SK-N-SH (cell line): ENCODE measurements around the gene DROSHA. TPM values are rescaled to one million over a fixed set of nuclear protein-coding genes. Genes with fewer than 3 reads are reported as not detected.

ENCODE experiments used
- CTCF ChIA-PET: fragments of 300-600, 350-600 bp; formaldehyde crosslinking; extraction: SDS; loops from one replicate; lab custom pipeline; 2021; lab: Yijun Ruan, JAX
- POLR2A ChIA-PET: fragments of 350-600 bp; sonication (Branson Sonifier 250); formaldehyde crosslinking; extraction: SDS; loops from one replicate; lab custom pipeline; 2020; ENCODE audit warnings: antibody characterized with exemption, inconsistent platforms; lab: Yijun Ruan, JAX
- DNase-seq: peaks from one replicate; pipeline ENCODE4 v3.0.0; 2012
- H2AFZ ChIP-seq: fragments of 200-600 bp; sonication (generic); 2 replicates; pipeline ENCODE4 v1.8.1; 2016; ENCODE audit warnings: antibody characterized with exemption, mild to moderate bottlenecking, low read depth
- H3F3A ChIP-seq: fragments of 200-600 bp; sonication (generic); replicated peaks from 2 replicates; pipeline ENCODE3; 2016; ENCODE audit warnings: antibody characterized with exemption, mild to moderate bottlenecking; ENCODE audit not compliant: insufficient read depth
- H3K27ac ChIP-seq, 2 experiments: fragments of 200-500 bp in 1 of 2; fragments of 200-600 bp in 1 of 2; sonication (Bioruptor generic) in 1 of 2; sonication (generic), shearing (Covaris generic) in 1 of 2; 2 replicates each; pipeline versions ENCODE4 v1.5.1 to v1.6.1; 2014 to 2016; ENCODE audit warnings: low read depth in 2 of 2, inconsistent platforms in 1 of 2, low read length in 1 of 2, mild to moderate bottlenecking in 1 of 2, mixed read lengths in 1 of 2
- H3K27me3 ChIP-seq: fragments of 200-600 bp; sonication (generic), shearing (Covaris generic); 2 replicates; pipeline ENCODE4 v1.6.1; 2016; ENCODE audit warnings: mixed run types; ENCODE audit not compliant: insufficient read depth
- H3K36me3 ChIP-seq, 2 experiments: fragments of 200-500 bp in 1 of 2; fragments of 200-600 bp in 1 of 2; sonication (Bioruptor generic) in 1 of 2; sonication (generic) in 1 of 2; replicated peaks in 1 of 2; 2 replicates each; pipeline versions ENCODE3 to v1.5.1; 2014 to 2016; ENCODE audit warnings: low read length in 1 of 2, mild to moderate bottlenecking in 1 of 2; ENCODE audit not compliant: insufficient read depth in 2 of 2, control insufficient read depth in 1 of 2
- H3K4me1 ChIP-seq, 2 experiments: fragments of 200-500 bp in 1 of 2; fragments of 200-600 bp in 1 of 2; sonication (Bioruptor generic) in 1 of 2; sonication (generic), shearing (Covaris generic) in 1 of 2; 2 replicates each; pipeline versions ENCODE4 v1.5.1 to v1.6.1; 2014 to 2016; ENCODE audit warnings: low read depth in 1 of 2, low read length in 1 of 2, mixed run types in 1 of 2; ENCODE audit not compliant: insufficient read depth in 2 of 2, control insufficient read depth in 1 of 2
- H3K4me2 ChIP-seq: fragments of 200-600 bp; sonication (generic), shearing (Covaris generic); 2 replicates; pipeline ENCODE4 v1.6.1; 2017; ENCODE audit warnings: mixed run types
- H3K4me3 ChIP-seq, 2 experiments: fragments of 200-500 bp in 1 of 2; fragments of 200-600 bp in 1 of 2; sonication (Bioruptor generic) in 1 of 2; sonication (generic), shearing (Covaris generic) in 1 of 2; 2 replicates each; pipeline versions ENCODE4 v1.5.1 to v1.8.1; 2014 to 2016; ENCODE audit warnings: low read depth in 2 of 2, inconsistent platforms in 1 of 2, low read length in 1 of 2, mild to moderate bottlenecking in 1 of 2, mixed read lengths in 1 of 2, moderate library complexity in 1 of 2
- H3K79me2 ChIP-seq: fragments of 200-600 bp; sonication (generic); 2 replicates; pipeline ENCODE4 v1.8.1; 2017; ENCODE audit warnings: mild to moderate bottlenecking; ENCODE audit not compliant: insufficient read depth
- H3K9ac ChIP-seq: fragments of 200-600 bp; sonication (generic); 2 replicates; pipeline ENCODE4 v1.6.1; 2017; ENCODE audit warnings: mixed run types
- H3K9me2 ChIP-seq: fragments of 200-600 bp; sonication (generic); 2 replicates; pipeline ENCODE4 v1.6.1; 2017; ENCODE audit warnings: mixed run types
- H3K9me3 ChIP-seq: fragments of 200-600 bp; sonication (generic); 2 replicates; pipeline ENCODE4 v1.6.1; 2017; ENCODE audit warnings: mixed run types, mild to moderate bottlenecking, moderate library complexity
- H4K20me1 ChIP-seq: fragments of 200-600 bp; sonication (generic); 2 replicates; pipeline ENCODE4 v1.6.1; 2017; ENCODE audit warnings: mild to moderate bottlenecking, mixed run types; ENCODE audit not compliant: insufficient read depth
- CHD2 ChIP-seq: fragments of 150-350 bp; IDR thresholded peaks from 2 replicates; pipeline ENCODE4 v1.6.1; 2018; ENCODE audit warnings: low read length; ENCODE audit not compliant: partially characterized antibody
- ELF1 ChIP-seq: IDR thresholded peaks from 2 replicates; pipeline ENCODE4 v1.4.0; 2012
- EP300 ChIP-seq, 2 experiments: IDR thresholded peaks; 2 replicates each; pipeline versions ENCODE4 v1.4.0 to v1.6.1; 2012; ENCODE audit warnings: borderline replicate concordance in 1 of 2, low read depth in 1 of 2, low read length in 1 of 2
- FOSL2 ChIP-seq: IDR thresholded peaks from 2 replicates; pipeline ENCODE4 v1.4.0; 2012; ENCODE audit warnings: low read depth, mild to moderate bottlenecking, moderate library complexity, borderline replicate concordance
- FOXM1 ChIP-seq: IDR thresholded peaks from 2 replicates; pipeline ENCODE4 v1.4.0; 2012; ENCODE audit warnings: low read depth, mild to moderate bottlenecking
- GABPA ChIP-seq: IDR thresholded peaks from 2 replicates; pipeline ENCODE4 v1.4.0; 2012; ENCODE audit warnings: low read depth, mild to moderate bottlenecking
- GATA2 ChIP-seq: sonication (generic); formaldehyde crosslinking; IDR thresholded peaks from 2 replicates; pipeline ENCODE4 v1.5.0; 2020; ENCODE audit warnings: mild to moderate bottlenecking, missing genetic modification reagents
- JUND ChIP-seq: IDR thresholded peaks from 2 replicates; pipeline ENCODE4 v1.4.0; 2012
- MEF2A ChIP-seq: IDR thresholded peaks from 2 replicates; pipeline ENCODE4 v1.4.0; 2012; ENCODE audit warnings: low read depth, borderline replicate concordance
- MXI1 ChIP-seq: IDR thresholded peaks from 2 replicates; pipeline ENCODE4 v1.6.1; 2012; ENCODE audit warnings: mild to moderate bottlenecking, low read depth, low read length, improper control_type of control experiment
- NFIC ChIP-seq: IDR thresholded peaks from 2 replicates; pipeline ENCODE4 v1.4.0; 2012; ENCODE audit warnings: borderline replicate concordance
- POLR2AphosphoS5 ChIP-seq: IDR thresholded peaks from 2 replicates; pipeline ENCODE4 v1.6.1; 2012; ENCODE audit warnings: low read depth, low read length
- RAD21 ChIP-seq: IDR thresholded peaks from 2 replicates; pipeline ENCODE4 v1.6.1; 2012; ENCODE audit warnings: mild to moderate bottlenecking, low read length
- RCOR1 ChIP-seq: fragments of 150-350 bp; IDR thresholded peaks from 2 replicates; pipeline ENCODE4 v1.6.1; 2017; ENCODE audit warnings: antibody characterized with exemption, low read length
- RXRA ChIP-seq: IDR thresholded peaks from 2 replicates; pipeline ENCODE4 v1.4.0; 2012; ENCODE audit warnings: low read depth, mild to moderate bottlenecking, borderline replicate concordance
- SIN3A ChIP-seq: IDR thresholded peaks from 2 replicates; pipeline ENCODE4 v1.6.1; 2012; ENCODE audit warnings: low read depth, mild to moderate bottlenecking, low read length, moderate library complexity, borderline replicate concordance
- SMC3 ChIP-seq: IDR thresholded peaks from 2 replicates; pipeline ENCODE4 v1.6.1; 2012; ENCODE audit warnings: low read depth, low read length, improper control_type of control experiment
- TCF12 ChIP-seq: IDR thresholded peaks from 2 replicates; pipeline ENCODE4 v1.4.0; 2012
- TEAD4 ChIP-seq: IDR thresholded peaks from 2 replicates; pipeline ENCODE4 v1.4.0; 2012; ENCODE audit warnings: mild to moderate bottlenecking, borderline replicate concordance; ENCODE audit not compliant: insufficient read depth
- USF1 ChIP-seq: IDR thresholded peaks from 2 replicates; pipeline ENCODE4 v1.4.0; 2012; ENCODE audit warnings: low read depth, borderline replicate concordance
- WGBS: methylation state at CpG from one replicate; pipeline ENCODE4 v1.1.6; 2017; ENCODE audit warnings: low lambda C conversion rate; 5-methylcytosine and 5-hydroxymethylcytosine counted together
- polyA plus RNA-seq, 3 experiments: library from polyadenylated mRNA; depleted of rRNA; stranded (reverse); fragments of >200 nt; gene quantifications; 2 replicates each; pipeline ENCODE4 v1.2.3, GENCODE V29; 2012
- TF ChIP-seq, protein P1 (sequence below): fragments of 150-350 bp; IDR thresholded peaks from 2 replicates; pipeline ENCODE4 v1.6.1; 2016; ENCODE audit warnings: mild to moderate bottlenecking, low read depth, low read length

DROSHA gene
- polyA plus RNA-seq, 1 of the 3 experiments (the other 2 are of a cell fraction): 49.3 TPM

DNA sequence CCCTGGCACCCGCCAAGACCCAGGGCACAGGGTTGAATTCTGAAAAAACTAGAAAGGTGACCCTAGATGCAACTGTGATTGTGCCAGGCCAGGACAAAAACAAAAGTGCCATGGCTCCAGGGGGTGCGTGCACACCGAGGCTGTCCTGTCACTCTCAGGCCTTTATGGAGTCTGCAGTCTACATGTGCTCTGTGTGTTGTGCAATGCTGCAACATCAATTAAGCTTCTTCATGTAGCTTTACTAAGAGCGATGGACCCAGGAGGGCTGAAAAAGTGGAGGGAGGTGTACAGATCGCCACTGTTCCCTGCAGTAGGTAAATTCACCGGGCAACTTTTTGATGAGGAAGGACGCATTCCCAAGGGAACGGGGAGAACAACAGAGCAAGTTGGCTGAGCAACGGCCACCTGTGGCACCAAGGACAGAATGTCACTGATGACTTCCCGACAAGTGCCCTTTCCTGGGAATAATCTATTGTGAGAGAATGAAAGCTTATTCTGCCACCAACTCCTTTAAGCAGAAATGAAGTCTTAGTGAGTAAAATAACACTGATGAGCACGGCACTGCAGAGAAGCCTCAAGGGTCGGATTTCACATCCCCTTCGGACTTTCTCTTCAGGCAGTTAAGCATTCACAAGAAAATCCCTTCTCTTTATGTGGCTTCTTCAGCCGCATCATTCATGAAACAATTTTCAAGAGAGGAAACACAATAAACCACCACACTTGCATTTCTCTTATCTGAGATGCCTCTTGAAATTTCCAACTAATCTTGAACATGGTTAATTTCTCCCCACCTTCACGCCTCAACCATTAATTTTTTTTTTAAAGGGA lies 149.6 kb downstream of the DROSHA start:
- H3K79me2 ChIP-seq: no peaks in the 10 kb centered on the region
- TF ChIP-seq FOXM1 (no peak), USF1 (no peak), JUND (no peak)
- TF ChIP-seq, protein P1, sequence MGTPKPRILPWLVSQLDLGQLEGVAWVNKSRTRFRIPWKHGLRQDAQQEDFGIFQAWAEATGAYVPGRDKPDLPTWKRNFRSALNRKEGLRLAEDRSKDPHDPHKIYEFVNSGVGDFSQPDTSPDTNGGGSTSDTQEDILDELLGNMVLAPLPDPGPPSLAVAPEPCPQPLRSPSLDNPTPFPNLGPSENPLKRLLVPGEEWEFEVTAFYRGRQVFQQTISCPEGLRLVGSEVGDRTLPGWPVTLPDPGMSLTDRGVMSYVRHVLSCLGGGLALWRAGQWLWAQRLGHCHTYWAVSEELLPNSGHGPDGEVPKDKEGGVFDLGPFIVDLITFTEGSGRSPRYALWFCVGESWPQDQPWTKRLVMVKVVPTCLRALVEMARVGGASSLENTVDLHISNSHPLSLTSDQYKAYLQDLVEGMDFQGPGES: no peak
- DNase-seq: no peak
- no peak overlapping the region for H3K27ac ChIP-seq
- no peaks in the 10 kb centered on the region for H4K20me1 ChIP-seq
- H3K4me3 ChIP-seq: no peak overlapping the region
- no peaks in the 10 kb centered on the region for H3K27me3 ChIP-seq
- 0 out of 2 replicates have a peak overlapping the region, but pooled peaks have one; percentile 36 for H2AFZ ChIP-seq
- H3K9ac ChIP-seq: no peak overlapping the region
- no peaks in the 10 kb centered on the region for H3K9me2 ChIP-seq
- no peaks in the 10 kb centered on the region for H3F3A ChIP-seq
- H3K9me3 ChIP-seq: no peaks in the 10 kb centered on the region
- no peak overlapping the region for H3K4me2 ChIP-seq
- peaks cover 4 to 12% of the 10 kb centered on the region in 2 experiments; a peak in 2 of 4 replicates for H3K4me1 ChIP-seq
- ChIA-PET POLR2A (no interaction called here), CTCF (no interaction called here)
- WGBS: 82% methylated on average over 15 of the region's 15 CpGs
- no peaks in the 10 kb centered on the region for H3K36me3 ChIP-seq

- no peak overlapping the region for H3K4me2 ChIP-seq
- no peaks in the 10 kb centered on the region for H3K9me3 ChIP-seq
- no peak overlapping the region for H3K9ac ChIP-seq
- no peak overlapping the region for H2AFZ ChIP-seq
- H4K20me1 ChIP-seq: no peaks in the 10 kb centered on the region
- WGBS: 92% methylated on average over 4 of the region's 4 CpGs
- no peaks in the 10 kb centered on the region for H3K9me2 ChIP-seq
- DNase-seq: no peak
- H3K27me3 ChIP-seq: no peaks in the 10 kb centered on the region
- POLR2A ChIA-PET: no interaction called here
- no peak overlapping the region for H3K4me3 ChIP-seq
- TF ChIP-seq MXI1: no peak
- no peak for TF ChIP-seq RAD21
- no peak for TF ChIP-seq POLR2AphosphoS5
- no peak for TF ChIP-seq RCOR1
- no peak for TF ChIP-seq MEF2A
- TF ChIP-seq, protein P1: no peak
- TF ChIP-seq SMC3: no peak
- no peak for TF ChIP-seq SIN3A
- no peak for TF ChIP-seq CHD2
- TF ChIP-seq RXRA: no peak
- TF ChIP-seq FOXM1: no peak
- no peak for TF ChIP-seq GABPA
- no peak for TF ChIP-seq FOSL2
- TF ChIP-seq GATA2 (CRISPR knock-in tag): no peak
- no peak for TF ChIP-seq EP300 (IDR thresholded peaks at IDR 0.05; ENCODE audit: borderline replicate concordance in 1 of 2, low read depth in 1 of 2, low read length in 1 of 2)
- no peak for TF ChIP-seq NFIC
- TF ChIP-seq TEAD4: no peak
- no peak for TF ChIP-seq TCF12
- no peak for TF ChIP-seq ELF1
- no peaks in the 10 kb centered on the region for H3K79me2 ChIP-seq
- peaks cover 4 to 12% of the 10 kb centered on the region in 2 experiments; a peak in 2 of 4 replicates for H3K4me1 ChIP-seq
- no peaks in the 10 kb centered on the region for H3F3A ChIP-seq
- CTCF ChIA-PET: no interaction called here
- H3K27ac ChIP-seq: no peak overlapping the region
- H3K36me3 ChIP-seq: no peaks in the 10 kb centered on the region
Measured at GRCh38 chr5:31381299-31381698, 150.6 kb downstream of the DROSHA start.
